ENCODE results near the gene SLC35F1.

DNA sequence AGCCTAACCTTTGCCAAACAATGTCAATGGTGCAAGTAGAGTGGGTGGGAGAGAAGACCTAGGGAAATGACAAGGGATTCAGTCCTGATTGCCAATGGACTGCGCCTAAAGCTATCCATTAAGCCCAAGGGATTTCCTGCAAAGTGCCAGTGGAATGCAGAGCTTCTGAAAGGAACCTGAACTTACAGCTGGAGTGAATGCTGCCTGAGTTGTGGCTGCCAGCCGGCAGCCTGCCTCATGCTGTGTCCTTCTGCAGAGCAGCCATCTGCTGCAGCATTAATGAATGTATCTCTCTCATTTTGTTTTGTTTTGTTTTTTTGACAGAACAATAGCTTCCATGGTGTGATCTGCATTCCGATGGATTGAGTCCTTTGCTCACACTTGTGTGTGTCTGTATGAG, 44.7 kb downstream of the SLC35F1 start:
- TF ChIP-seq, protein P1, sequence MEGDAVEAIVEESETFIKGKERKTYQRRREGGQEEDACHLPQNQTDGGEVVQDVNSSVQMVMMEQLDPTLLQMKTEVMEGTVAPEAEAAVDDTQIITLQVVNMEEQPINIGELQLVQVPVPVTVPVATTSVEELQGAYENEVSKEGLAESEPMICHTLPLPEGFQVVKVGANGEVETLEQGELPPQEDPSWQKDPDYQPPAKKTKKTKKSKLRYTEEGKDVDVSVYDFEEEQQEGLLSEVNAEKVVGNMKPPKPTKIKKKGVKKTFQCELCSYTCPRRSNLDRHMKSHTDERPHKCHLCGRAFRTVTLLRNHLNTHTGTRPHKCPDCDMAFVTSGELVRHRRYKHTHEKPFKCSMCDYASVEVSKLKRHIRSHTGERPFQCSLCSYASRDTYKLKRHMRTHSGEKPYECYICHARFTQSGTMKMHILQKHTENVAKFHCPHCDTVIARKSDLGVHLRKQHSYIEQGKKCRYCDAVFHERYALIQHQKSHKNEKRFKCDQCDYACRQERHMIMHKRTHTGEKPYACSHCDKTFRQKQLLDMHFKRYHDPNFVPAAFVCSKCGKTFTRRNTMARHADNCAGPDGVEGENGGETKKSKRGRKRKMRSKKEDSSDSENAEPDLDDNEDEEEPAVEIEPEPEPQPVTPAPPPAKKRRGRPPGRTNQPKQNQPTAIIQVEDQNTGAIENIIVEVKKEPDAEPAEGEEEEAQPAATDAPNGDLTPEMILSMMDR (IDR thresholded peaks at IDR 0.05) = no peak
- TF ChIP-seq POLR2A (IDR thresholded peaks at IDR 0.05) = no peak
- TF ChIP-seq POLR2AphosphoS5 (IDR thresholded peaks at IDR 0.05) = no peak

All from prostate gland (tissue), 2 donors.